ENCODE results near the gene BDKRB1. TPM values are rescaled to one million over a fixed set of nuclear protein-coding genes. Genes with fewer than 3 reads are reported as not detected.

Gene BDKRB1
- total and polyA plus RNA-seq, 2 donors (not counting 3 experiments of a cell fraction or from before 2014, with no cell fraction given): not detected

- dilution Hi-C loops (cut with MboI; ENCODE audit: extremely low pct_ligation_motif_present, low sequenced_read_pairs) (no loop called here), intact Hi-C loops (cut with micrococcal nuclease) (loop anchor here (1.0 to 2.0 kb wide), 5 partner anchors 71 to 714 kb away; partner anchors contain the start of gene BDKRB2)
- no peak overlapping the region for H3K4me3 ChIP-seq (replicated peaks in 1 of 3; ENCODE audit: insufficient read depth in 1 of 3, low read depth in 1 of 3, low read length in 3 of 3)
- FAIRE-seq (peak; percentile 75), DNase-seq (ENCODE audit: low read depth, low spot score) (peak; percentile 51)
- H3K27me3 ChIP-seq (ENCODE audit: control insufficient read depth in 2 of 2, insufficient read depth in 2 of 2, low read length in 2 of 2): no peaks in the 10 kb centered on the region
- ChIA-PET POLR2A (no interaction called here), CTCF (interaction anchor here (0.6 to 4.1 kb wide), 26 partner anchors 11 to 714 kb away, joined by 3 to 42 read pairs (median 4); partner anchors contain the start of gene BDKRB1)
- no peaks in the 10 kb centered on the region for H3K9me1 ChIP-seq (replicated peaks; ENCODE audit: control insufficient read depth, extremely low read depth, insufficient read depth, low read length)
- no peak overlapping the region for H3K9ac ChIP-seq (replicated peaks; ENCODE audit: extremely low read depth, insufficient read depth, low read length)
- H3K79me2 ChIP-seq (ENCODE audit: control insufficient read depth, insufficient read depth, low read length): no peaks in the 10 kb centered on the region
- no peaks in the 10 kb centered on the region for H3K9me3 ChIP-seq (replicated peaks; ENCODE audit: control insufficient read depth, insufficient read depth, low read length)
- H2AFZ ChIP-seq (ENCODE audit: low read depth, low read length): no peak overlapping the region
- no peak overlapping the region for H3K4me2 ChIP-seq (ENCODE audit: insufficient read depth, low read length)
- no peaks in the 10 kb centered on the region for H3K4me1 ChIP-seq (ENCODE audit: control insufficient read depth, extremely low read depth, insufficient read depth, low read length)
- no peak overlapping the region for H3K27ac ChIP-seq (ENCODE audit: insufficient read depth, low read depth, low read length)
- H3K36me3 ChIP-seq (ENCODE audit: control insufficient read depth in 2 of 2, extremely low read depth in 1 of 2, insufficient read depth in 2 of 2, low read length in 2 of 2): no peaks in the 10 kb centered on the region
- no TSS peak for BruUV-seq (replicated peaks)
- H4K20me1 ChIP-seq (replicated peaks; ENCODE audit: control insufficient read depth, extremely low read depth, insufficient read depth, low read length): no peaks in the 10 kb centered on the region
- TF ChIP-seq CTCF (IDR thresholded peaks at IDR 0.05; ENCODE audit: extremely low read depth in 1 of 2, insufficient read depth in 1 of 2, low read depth in 1 of 2, low read length in 2 of 2): peak; percentile 89 to 98
- TF ChIP-seq POLR2A (IDR thresholded peaks at IDR 0.05; ENCODE audit: low read depth, low read length): no peak
Measured at GRCh38 chr14:96275177-96276112, 19.4 kb downstream of the BDKRB1 start.

- Histone ChIP-seq H4K20me1 (replicated peaks; ENCODE audit: control insufficient read depth, extremely low read depth, insufficient read depth, low read length) (no peaks in the 10 kb centered on the region), H3K27ac (ENCODE audit: insufficient read depth, low read depth, low read length) (no peak overlapping the region), H3K79me2 (ENCODE audit: control insufficient read depth, insufficient read depth, low read length) (no peaks in the 10 kb centered on the region), H3K4me1 (ENCODE audit: control insufficient read depth, extremely low read depth, insufficient read depth, low read length) (no peaks in the 10 kb centered on the region), H2AFZ (ENCODE audit: low read depth, low read length) (no peak overlapping the region), H3K9me1 (replicated peaks; ENCODE audit: control insufficient read depth, extremely low read depth, insufficient read depth, low read length) (no peaks in the 10 kb centered on the region), H3K36me3 (ENCODE audit: control insufficient read depth in 2 of 2, extremely low read depth in 1 of 2, insufficient read depth in 2 of 2, low read length in 2 of 2) (no peaks in the 10 kb centered on the region), H3K4me2 (ENCODE audit: insufficient read depth, low read length) (no peak overlapping the region), H3K27me3 (ENCODE audit: control insufficient read depth in 2 of 2, insufficient read depth in 2 of 2, low read length in 2 of 2) (no peaks in the 10 kb centered on the region), H3K9ac (replicated peaks; ENCODE audit: extremely low read depth, insufficient read depth, low read length) (no peak overlapping the region), H3K9me3 (replicated peaks; ENCODE audit: control insufficient read depth, insufficient read depth, low read length) (no peaks in the 10 kb centered on the region), H3K4me3 (replicated peaks in 1 of 3; ENCODE audit: insufficient read depth in 1 of 3, low read depth in 1 of 3, low read length in 3 of 3) (no peak overlapping the region)
- FAIRE-seq (no peak), DNase-seq (ENCODE audit: low read depth, low spot score) (no peak)
- intact Hi-C loops (cut with micrococcal nuclease) (no loop called here), dilution Hi-C loops (cut with MboI; ENCODE audit: extremely low pct_ligation_motif_present, low sequenced_read_pairs) (no loop called here)
- TF ChIP-seq CTCF (IDR thresholded peaks at IDR 0.05; ENCODE audit: extremely low read depth in 1 of 2, insufficient read depth in 1 of 2, low read depth in 1 of 2, low read length in 2 of 2) (no peak), FOS (IDR thresholded peaks at IDR 0.05; ENCODE audit: borderline replicate concordance, insufficient read depth, low read length) (no peak), POLR2AphosphoS5 (IDR thresholded peaks at IDR 0.05; ENCODE audit: insufficient read depth, low read depth, low read length) (no peak), POLR2A (IDR thresholded peaks at IDR 0.05; ENCODE audit: low read depth, low read length) (no peak), MYC (IDR thresholded peaks at IDR 0.05; ENCODE audit: low read depth, low read length) (no peak), EZH2 (IDR thresholded peaks at IDR 0.05; ENCODE audit: borderline replicate concordance, low read depth, low read length, severe bottlenecking) (no peak), JUN (IDR thresholded peaks at IDR 0.05; ENCODE audit: borderline replicate concordance, insufficient read depth, insufficient read length, low read depth) (no peak), MAX (IDR thresholded peaks at IDR 0.05; ENCODE audit: insufficient read depth, insufficient read length) (no peak), GATA2 (IDR thresholded peaks at IDR 0.05; ENCODE audit: insufficient read depth, insufficient read length, low read depth, low read length) (no peak)
- BruUV-seq (replicated peaks): no TSS peak
- ChIA-PET CTCF (interaction anchor here (1.0 to 1.2 kb wide), 2 partner anchors 146 to 177 kb away, joined by 3 read pairs; no protein-coding TSS in a partner anchor), POLR2A (no interaction called here)
Measured at GRCh38 chr14:96277890-96278289, 21.9 kb downstream of the BDKRB1 start.
